ENCODE data around the gene PRRG1.
"Not testable (repeated sequence)": the region's sequence is repeated elsewhere in the genome, so short reads cannot be mapped to it uniquely, and the experiment has no call there.

GRCh38 chrX:37460285-37460684 lies 111.1 kb downstream of the PRRG1 start:
- TF ChIP-seq TAF1, POLR2A, POLR2AphosphoS5 (IDR thresholded peaks at IDR 0.05; ENCODE audit: low read depth, low read length): not testable (repeated sequence)
